Lung microvascular endothelial cell (primary cell): ENCODE measurements around the gene PARVA. TPM values are rescaled to one million over a fixed set of nuclear protein-coding genes. Genes with fewer than 3 reads are reported as not detected.

Experiments
- DNase-seq, 2 donors: peaks; one replicate each; pipeline versions ENCODE4 v3.0.0 to v3.0.0-alpha.2; 2010; ENCODE audit warnings: low read depth in 2 of 2
- total RNA-seq: library from RNA; depleted of rRNA; stranded (reverse); fragments of >200 nt; gene quantifications from 2 replicates; pipeline ENCODE4 v1.2.1, GENCODE V29; 2014

Gene PARVA
- total RNA-seq, 1 donor from 2014 or later, result 24.8 TPM

- DNase-seq, result no peak
Observed at GRCh38 chr11:12403122-12403996, 26.0 kb downstream of the PARVA start.

- DNase-seq, result no peak
Observed at GRCh38 chr11:12403997-12404350, 26.6 kb downstream of the PARVA start.

- no peak for DNase-seq
Observed at GRCh38 chr11:12404436-12404835, 27.1 kb downstream of the PARVA start.

- DNase-seq, result no peak
Observed at GRCh38 chr11:12408156-12408770, 30.9 kb downstream of the PARVA start.

GRCh38 chr11:12409621-12410005, 32.2 kb downstream of the PARVA start:
- no peak for DNase-seq

GRCh38 chr11:12410006-12410728, 32.8 kb downstream of the PARVA start:
- DNase-seq, result peak; percentile 17 to 28

- no peak for DNase-seq
Observed at GRCh38 chr11:12411393-12411792, 34.0 kb downstream of the PARVA start.

- DNase-seq, result peak; percentile 77 to 81
Observed at GRCh38 chr11:12411806-12412727, 34.7 kb downstream of the PARVA start.

- no peak for DNase-seq
Observed at GRCh38 chr11:12413141-12414052, 36.0 kb downstream of the PARVA start.

GRCh38 chr11:12414611-12415010, 37.2 kb downstream of the PARVA start:
- no peak for DNase-seq

- no peak for DNase-seq
Observed at GRCh38 chr11:12415342-12415966, 38.1 kb downstream of the PARVA start.

GRCh38 chr11:12416552-12416951, 39.2 kb downstream of the PARVA start:
- DNase-seq, result no peak

GRCh38 chr11:12417691-12418611, 40.6 kb downstream of the PARVA start:
- no peak for DNase-seq

GRCh38 chr11:12420040-12420439, 42.7 kb downstream of the PARVA start:
- no peak for DNase-seq

- DNase-seq, result no peak
Observed at GRCh38 chr11:12420706-12421105, 43.3 kb downstream of the PARVA start.

GRCh38 chr11:12421386-12421785, 44.0 kb downstream of the PARVA start:
- no peak for DNase-seq

GRCh38 chr11:12426176-12426575, 48.8 kb downstream of the PARVA start:
- no peak for DNase-seq

GRCh38 chr11:12429155-12429554, 51.8 kb downstream of the PARVA start:
- no peak for DNase-seq

- DNase-seq, result peak in 1 of 2 donors; percentile 17
Observed at GRCh38 chr11:12430351-12430750, 53.0 kb downstream of the PARVA start.
